MM.1S (cell line): ENCODE measurements around the gene SDSL.

ENCODE experiments used
- DNase-seq: peaks from one replicate; pipeline ENCODE4 v3.0.0-alpha.2; 2015
- H2AFZ ChIP-seq: fragments of 300-600 bp; sonication (generic); 2 replicates; pipeline ENCODE4 v1.6.0; 2016; ENCODE audit warnings: antibody characterized with exemption, low read length
- H3F3A ChIP-seq: fragments of 300-600 bp; sonication (generic); 2 replicates; pipeline ENCODE4 v1.6.1; 2016; ENCODE audit warnings: mild to moderate bottlenecking, antibody characterized with exemption, low read length, moderate library complexity, mixed read lengths; ENCODE audit not compliant: insufficient read depth
- H3K27ac ChIP-seq: fragments of 300-600 bp; sonication (generic); 2 replicates; pipeline ENCODE4 v1.5.1; 2016; ENCODE audit warnings: mild to moderate bottlenecking, low read length
- H3K27me3 ChIP-seq: fragments of 300-600 bp; sonication (generic); replicated peaks from 2 replicates; pipeline ENCODE4 v1.6.0; 2016; ENCODE audit warnings: low read length; ENCODE audit not compliant: insufficient read depth
- H3K36me3 ChIP-seq: fragments of 300-600 bp; sonication (generic); replicated peaks from 2 replicates; pipeline ENCODE4 v1.6.1; 2016; ENCODE audit warnings: mild to moderate bottlenecking, low read length, mixed read lengths; ENCODE audit not compliant: insufficient read depth
- H3K4me1 ChIP-seq: fragments of 300-600 bp; sonication (generic); 2 replicates; pipeline ENCODE4 v1.6.1; 2016; ENCODE audit warnings: low read length, mixed read lengths
- H3K4me2 ChIP-seq: fragments of 300-600 bp; sonication (generic); 2 replicates; pipeline ENCODE4 v1.6.0; 2016; ENCODE audit warnings: low read depth, low read length
- H3K4me3 ChIP-seq: fragments of 300-600 bp; sonication (generic); 2 replicates; pipeline ENCODE4 v1.5.1; 2016; ENCODE audit warnings: low read length, mixed read lengths
- H3K79me2 ChIP-seq: fragments of 300-600 bp; sonication (generic); 2 replicates; pipeline ENCODE4 v1.6.1; 2016; ENCODE audit warnings: mixed run types, low read length, mixed read lengths
- H3K9ac ChIP-seq: fragments of 300-600 bp; sonication (generic); 2 replicates; pipeline ENCODE4 v1.6.1; 2016; ENCODE audit warnings: low read length, mixed read lengths
- H3K9me2 ChIP-seq: fragments of 300-600 bp; sonication (generic); replicated peaks from 2 replicates; pipeline ENCODE4 v1.6.1; 2016; ENCODE audit warnings: mild to moderate bottlenecking, low read length, mixed read lengths; ENCODE audit not compliant: insufficient read depth
- H3K9me3 ChIP-seq: fragments of 300-600 bp; sonication (generic); replicated peaks from 2 replicates; pipeline ENCODE4 v1.6.1; 2016; ENCODE audit warnings: mild to moderate bottlenecking, low read length, mixed read lengths; ENCODE audit not compliant: insufficient read depth
- H4K20me1 ChIP-seq: fragments of 300-600 bp; sonication (generic); 2 replicates; pipeline ENCODE4 v1.6.1; 2016; ENCODE audit warnings: mild to moderate bottlenecking, low read length, moderate library complexity, mixed read lengths; ENCODE audit not compliant: insufficient read depth
- CTCF ChIP-seq: fragments of 300-600 bp; sonication (generic); IDR thresholded peaks from 2 replicates; pipeline ENCODE4 v1.5.1; 2016; ENCODE audit warnings: antibody characterized with exemption, low read length, mixed read lengths
- EZH2 ChIP-seq: fragments of 300-600 bp; sonication (generic); optimal IDR thresholded peaks from 2 replicates; pipeline ENCODE3; 2017; ENCODE audit warnings: low read depth, mild to moderate bottlenecking, antibody characterized with exemption, low read length, mixed read lengths
- EZH2phosphoT487 ChIP-seq: fragments of 300-600 bp; sonication (generic); IDR thresholded peaks from 2 replicates; pipeline ENCODE4 v1.6.1; 2018; ENCODE audit warnings: antibody characterized with exemption, low read length

SDSL gene

GRCh38 chr12:113477842-113478215, 55.6 kb downstream of the SDSL start:
- Histone ChIP-seq H2AFZ (no peak overlapping the region), H3K9me3 (no peaks in the 10 kb centered on the region), H3K79me2 (no peaks in the 10 kb centered on the region), H3K4me3 (no peak overlapping the region), H3K4me1 (no peaks in the 10 kb centered on the region), H4K20me1 (no peaks in the 10 kb centered on the region), H3K4me2 (no peak overlapping the region), H3F3A (no peaks in the 10 kb centered on the region), H3K27me3 (peaks cover 25% of the 10 kb centered on the region), H3K27ac (no peak overlapping the region), H3K36me3 (no peaks in the 10 kb centered on the region), H3K9me2 (no peaks in the 10 kb centered on the region), H3K9ac (no peak overlapping the region)
- DNase-seq = no peak
- TF ChIP-seq CTCF (no peak), EZH2 (no peak)

- Histone ChIP-seq H3K79me2 (no peaks in the 10 kb centered on the region), H3K36me3 (no peaks in the 10 kb centered on the region), H2AFZ (no peak overlapping the region), H3K9me2 (no peaks in the 10 kb centered on the region), H3K9me3 (no peaks in the 10 kb centered on the region), H3K4me3 (no peak overlapping the region), H3F3A (no peaks in the 10 kb centered on the region), H3K27ac (no peak overlapping the region), H4K20me1 (no peaks in the 10 kb centered on the region), H3K4me2 (no peak overlapping the region), H3K27me3 (peaks cover 18% of the 10 kb centered on the region), H3K4me1 (no peaks in the 10 kb centered on the region), H3K9ac (no peak overlapping the region)
- DNase-seq = no peak
- TF ChIP-seq EZH2 (no peak), CTCF (no peak), EZH2phosphoT487 (no peak)
Observed at GRCh38 chr12:113478351-113479011, 56.3 kb downstream of the SDSL start.

GRCh38 chr12:113479216-113479589, 57.0 kb downstream of the SDSL start:
- no peak for DNase-seq
- no peaks in the 10 kb centered on the region for H3F3A ChIP-seq
- no peaks in the 10 kb centered on the region for H3K4me1 ChIP-seq
- no peaks in the 10 kb centered on the region for H3K79me2 ChIP-seq
- no peaks in the 10 kb centered on the region for H4K20me1 ChIP-seq
- TF ChIP-seq CTCF (no peak), EZH2 (no peak)
- H3K27me3 ChIP-seq = peaks cover 14% of the 10 kb centered on the region
- H2AFZ ChIP-seq = no peak overlapping the region
- H3K27ac ChIP-seq = no peak overlapping the region
- no peak overlapping the region for H3K4me2 ChIP-seq
- H3K9me3 ChIP-seq = no peaks in the 10 kb centered on the region
- H3K9me2 ChIP-seq = no peaks in the 10 kb centered on the region
- H3K9ac ChIP-seq = no peak overlapping the region
- no peak overlapping the region for H3K4me3 ChIP-seq
- H3K36me3 ChIP-seq = no peaks in the 10 kb centered on the region
